ENCODE measurements around the gene ERI3.

DNA sequence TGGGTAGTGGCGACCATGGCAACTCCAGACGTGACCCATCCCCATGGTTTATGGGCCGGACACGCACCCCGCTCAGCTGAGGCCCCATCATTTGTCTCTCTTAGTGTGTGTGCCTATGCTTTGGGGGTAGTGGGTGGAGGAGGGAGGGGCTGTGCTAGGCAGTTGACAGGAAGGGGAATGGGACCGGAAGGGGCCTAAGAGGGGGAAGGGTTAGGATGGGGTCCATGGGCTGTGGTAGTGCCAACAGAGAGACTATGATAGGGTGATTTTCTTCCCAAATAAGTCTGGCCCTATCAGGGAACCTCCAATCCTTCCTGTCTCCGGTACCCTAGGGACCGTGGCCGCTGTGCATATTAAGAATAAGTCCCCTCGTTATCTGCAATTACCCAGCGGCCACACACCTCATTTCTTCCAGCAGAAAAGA lies 131.9 kb downstream of the ERI3 start:
- TF ChIP-seq, protein P1, sequence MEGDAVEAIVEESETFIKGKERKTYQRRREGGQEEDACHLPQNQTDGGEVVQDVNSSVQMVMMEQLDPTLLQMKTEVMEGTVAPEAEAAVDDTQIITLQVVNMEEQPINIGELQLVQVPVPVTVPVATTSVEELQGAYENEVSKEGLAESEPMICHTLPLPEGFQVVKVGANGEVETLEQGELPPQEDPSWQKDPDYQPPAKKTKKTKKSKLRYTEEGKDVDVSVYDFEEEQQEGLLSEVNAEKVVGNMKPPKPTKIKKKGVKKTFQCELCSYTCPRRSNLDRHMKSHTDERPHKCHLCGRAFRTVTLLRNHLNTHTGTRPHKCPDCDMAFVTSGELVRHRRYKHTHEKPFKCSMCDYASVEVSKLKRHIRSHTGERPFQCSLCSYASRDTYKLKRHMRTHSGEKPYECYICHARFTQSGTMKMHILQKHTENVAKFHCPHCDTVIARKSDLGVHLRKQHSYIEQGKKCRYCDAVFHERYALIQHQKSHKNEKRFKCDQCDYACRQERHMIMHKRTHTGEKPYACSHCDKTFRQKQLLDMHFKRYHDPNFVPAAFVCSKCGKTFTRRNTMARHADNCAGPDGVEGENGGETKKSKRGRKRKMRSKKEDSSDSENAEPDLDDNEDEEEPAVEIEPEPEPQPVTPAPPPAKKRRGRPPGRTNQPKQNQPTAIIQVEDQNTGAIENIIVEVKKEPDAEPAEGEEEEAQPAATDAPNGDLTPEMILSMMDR (IDR thresholded peaks at IDR 0.05; ENCODE audit: poor library complexity), result no peak
- no peak for TF ChIP-seq EZH2phosphoT487 (IDR thresholded peaks at IDR 0.05; ENCODE audit: low read depth, severe bottlenecking, unreplicated experiment)
